Natural killer cell (primary cell): Measurements from ENCODE around the gene TPGS1. TPM values are rescaled to one million over a fixed set of nuclear protein-coding genes. Genes with fewer than 3 reads are reported as not detected.
A peak's percentile ranks its signal among the peaks of the same experiment; 100 is the strongest.

Experiments
- ATAC-seq, 3 donors: fragments of 150-1000 bp in 2 of 3; fragments of 200-7000 bp in 1 of 3; cut with Tn5 transposase; 1 replicate in 1 of 3; 2 replicates in 2 of 3; pipeline ENCODE4 v1.10.0; 2021; ENCODE audit warnings: mild to moderate bottlenecking in 2 of 3, moderate library complexity in 2 of 3
- DNase-seq, 2 donors: peaks; one replicate each; pipeline versions ENCODE4 v3.0.0 to v3.0.0-alpha.2; 2013 to 2021; ENCODE audit warnings: mixed read lengths in 1 of 2
- H3K27ac ChIP-seq: one replicate; pipeline ENCODE4 v1.5.1; 2013; ENCODE audit warnings: mild to moderate bottlenecking, low read length
- H3K27me3 ChIP-seq: one replicate; pipeline ENCODE4 v1.6.1; 2013; ENCODE audit warnings: low read length; ENCODE audit not compliant: control insufficient read depth, insufficient read depth
- H3K36me3 ChIP-seq: one replicate; pipeline ENCODE4 v1.6.1; 2013; ENCODE audit warnings: low read length; ENCODE audit not compliant: control insufficient read depth, insufficient read depth
- H3K4me1 ChIP-seq: one replicate; pipeline ENCODE4 v1.6.1; 2013; ENCODE audit warnings: low read length; ENCODE audit not compliant: control insufficient read depth, insufficient read depth
- H3K4me3 ChIP-seq: one replicate; pipeline ENCODE4 v1.5.1; 2013; ENCODE audit warnings: low read length
- H3K9me3 ChIP-seq: one replicate; pipeline ENCODE4 v1.6.1; 2013; ENCODE audit warnings: low read length; ENCODE audit not compliant: control insufficient read depth, insufficient read depth
- H3K27ac Mint-ChIP-seq, 2 donors: one replicate each; pipeline ENCODE4 v1.8.0; 2022; ENCODE audit warnings: mild to moderate bottlenecking in 2 of 2, mixed read lengths in 2 of 2, moderate library complexity in 1 of 2
- H3K27me3 Mint-ChIP-seq, 2 donors: one replicate each; pipeline ENCODE4 v1.8.0; 2022; ENCODE audit warnings: low read depth in 2 of 2, mixed read lengths in 2 of 2
- H3K36me3 Mint-ChIP-seq: one replicate; pipeline ENCODE4 v1.8.0; 2022; ENCODE audit warnings: mixed read lengths
- H3K4me1 Mint-ChIP-seq, 2 donors: one replicate each; pipeline ENCODE4 v1.8.0; 2022; ENCODE audit warnings: mixed read lengths in 2 of 2
- H3K4me3 Mint-ChIP-seq: one replicate; pipeline ENCODE4 v1.8.0; 2022; ENCODE audit warnings: mild to moderate bottlenecking, moderate library complexity, mixed read lengths
- H3K9me3 Mint-ChIP-seq, 2 donors: one replicate each; pipeline ENCODE4 v1.8.0; 2022; ENCODE audit warnings: mixed read lengths in 2 of 2
- CTCF ChIP-seq: fragments of 200-600 bp; IDR thresholded peaks from one replicate; pipeline ENCODE4 v1.8.0; 2022; ENCODE audit warnings: antibody characterized with exemption
- WGBS: methylation state at CpG from one replicate; pipeline ENCODE4 v1.1.7; 2013; ENCODE audit warnings: missing lambda C conversion rate; ENCODE audit not compliant: insufficient coverage; 5-methylcytosine and 5-hydroxymethylcytosine counted together
- intact Hi-C: fragments of 100-400 bp; cut with micrococcal nuclease; formaldehyde crosslinking; loops from one replicate; pipeline ENCODE4 v1.14.2; 2022
- total RNA-seq, 4 donors: library from RNA; stranded (reverse); fragments of 120-200 nt in 1 of 4; gene quantifications; one replicate each; pipeline versions ENCODE4 v1.2.3 to v1.2.4, GENCODE V29; 2013 to 2022

TPGS1 gene
- total RNA-seq, 3 donors from 2014 or later (not counting 1 experiment from before 2014, with no cell fraction given): 18.7 to 20.6 (median 18.9) TPM

- Histone ChIP-seq H3K9me3 (no peaks in the 10 kb centered on the region), H3K36me3 (no peaks in the 10 kb centered on the region), H3K4me1 (peaks cover 9% of the 10 kb centered on the region), H3K27me3 (peaks cover 23% of the 10 kb centered on the region), H3K4me3 (no peak overlapping the region), H3K27ac (no peak overlapping the region)
- intact Hi-C loops: no loop called here
- Mint-ChIP-seq H3K4me1 (peaks cover 0 to 10% of the 10 kb centered on the region in 2 donors), H3K9me3 (no peaks in the 10 kb centered on the region), H3K27me3 (peaks cover 9 to 14% of the 10 kb centered on the region in 2 donors), H3K4me3 (no peak overlapping the region), H3K36me3 (no peaks in the 10 kb centered on the region), H3K27ac (no peak overlapping the region)
- DNase-seq (no peak), ATAC-seq (peak in 1 of 3 donors; percentile 20)
- 1% methylated on average over 36 of the region's 36 CpGs for WGBS
- TF ChIP-seq CTCF: no peak
Observed at GRCh38 chr19:497491-497868, 9.8 kb upstream of the TPGS1 start.

GRCh38 chr19:497869-498510 lies 9.3 kb upstream of the TPGS1 start:
- H3K27me3 ChIP-seq: peaks cover 23% of the 10 kb centered on the region
- no peaks in the 10 kb centered on the region for H3K36me3 ChIP-seq
- H3K9me3 Mint-ChIP-seq: no peaks in the 10 kb centered on the region
- H3K27ac ChIP-seq: no peak overlapping the region
- no peak overlapping the region for H3K4me3 ChIP-seq
- ATAC-seq (no peak), DNase-seq (no peak)
- H3K36me3 Mint-ChIP-seq: no peaks in the 10 kb centered on the region
- no peak overlapping the region for H3K27ac Mint-ChIP-seq
- no peak for TF ChIP-seq CTCF
- no peaks in the 10 kb centered on the region for H3K9me3 ChIP-seq
- H3K4me1 Mint-ChIP-seq: peaks cover 0 to 10% of the 10 kb centered on the region in 2 donors
- WGBS: 7% methylated on average over 50 of the region's 50 CpGs
- peaks cover 9% of the 10 kb centered on the region for H3K4me1 ChIP-seq
- H3K4me3 Mint-ChIP-seq: peak overlapping the region; percentile 9
- intact Hi-C loops: no loop called here
- peaks cover 9 to 14% of the 10 kb centered on the region in 2 donors for H3K27me3 Mint-ChIP-seq

DNA sequence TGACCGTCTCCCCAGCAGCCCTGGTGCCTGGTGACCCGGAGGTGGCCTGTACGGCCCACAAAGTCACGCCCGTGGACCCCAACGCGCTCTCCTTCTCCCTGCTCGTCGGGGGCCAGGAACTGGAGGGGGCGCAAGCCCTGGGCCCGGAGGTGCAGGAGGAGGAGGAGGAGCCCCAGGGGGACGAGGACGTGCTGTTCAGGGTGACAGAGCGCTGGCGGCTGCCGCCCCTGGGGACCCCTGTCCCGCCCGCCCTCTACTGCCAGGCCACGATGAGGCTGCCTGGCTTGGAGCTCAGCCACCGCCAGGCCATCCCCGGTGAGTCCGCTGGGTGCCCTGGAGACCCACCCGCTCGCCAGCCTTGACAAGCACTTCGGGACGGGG lies 8.8 kb upstream of the TPGS1 start:
- Mint-ChIP-seq H3K9me3 (no peaks in the 10 kb centered on the region), H3K4me1 (peaks cover 0 to 10% of the 10 kb centered on the region in 2 donors), H3K27ac (no peak overlapping the region), H3K27me3 (peaks cover 9 to 14% of the 10 kb centered on the region in 2 donors), H3K36me3 (no peaks in the 10 kb centered on the region), H3K4me3 (no peak overlapping the region)
- peaks cover 23% of the 10 kb centered on the region for H3K27me3 ChIP-seq
- H3K27ac ChIP-seq: no peak overlapping the region
- ATAC-seq (no peak), DNase-seq (no peak)
- WGBS: 21% methylated on average over 22 of the region's 26 CpGs
- TF ChIP-seq CTCF: no peak
- H3K36me3 ChIP-seq: no peaks in the 10 kb centered on the region
- peaks cover 9% of the 10 kb centered on the region for H3K4me1 ChIP-seq
- intact Hi-C loops: no loop called here
- H3K9me3 ChIP-seq: no peaks in the 10 kb centered on the region
- H3K4me3 ChIP-seq: no peak overlapping the region
